Heart left ventricle (tissue), 16 donors: Measurements from ENCODE around the gene ERFL. TPM values are rescaled to one million over a fixed set of nuclear protein-coding genes. Genes with fewer than 3 reads are reported as not detected.

Experiments
- ATAC-seq, 4 donors: fragments of 200-7000 bp; cut with Tn5 transposase; one replicate each; pipeline ENCODE4 v1.9.1; 2020 to 2022; ENCODE audit warnings: moderate library complexity in 4 of 4, mild to moderate bottlenecking in 3 of 4, moderate number of reproducible peaks in 1 of 4
- DNase-seq, 5 donors: peaks; one replicate each; pipeline ENCODE4 v3.0.0-alpha.2; 2020
- H3K27ac ChIP-seq, 12 donors: fragments of 200-600 bp; sonication (generic) in 4 of 12; one replicate each; pipeline versions ENCODE4 v1.5.0 to v1.8.0; 2016 to 2022; ENCODE audit warnings: mild to moderate bottlenecking in 2 of 12
- H3K27me3 ChIP-seq, 9 donors: fragments of 200-600 bp; sonication (generic) in 2 of 9; one replicate each; pipeline versions ENCODE4 v1.5.1 to v1.8.0; 2016 to 2022; ENCODE audit warnings: mild to moderate bottlenecking in 3 of 9
- H3K36me3 ChIP-seq, 9 donors: fragments of 200-600 bp; sonication (generic) in 2 of 9; one replicate each; pipeline versions ENCODE4 v1.5.0 to v1.8.0; 2018 to 2022; ENCODE audit warnings: mild to moderate bottlenecking in 2 of 9
- H3K4me1 ChIP-seq, 12 donors: fragments of 200-600 bp; sonication (generic) in 4 of 12; one replicate each; pipeline versions ENCODE4 v1.5.0 to v1.8.0; 2016 to 2022; ENCODE audit warnings: mild to moderate bottlenecking in 3 of 12
- H3K4me3 ChIP-seq, 12 donors: fragments of 200-600 bp; sonication (generic) in 4 of 12; one replicate each; pipeline versions ENCODE4 v1.5.0 to v1.8.0; 2017 to 2022; ENCODE audit warnings: mild to moderate bottlenecking in 9 of 12, moderate library complexity in 4 of 12
- H3K9me3 ChIP-seq, 12 donors: fragments of 200-600 bp; sonication (generic) in 4 of 12; one replicate each; pipeline versions ENCODE4 v1.5.0 to v1.8.0; 2016 to 2022; ENCODE audit warnings: mild to moderate bottlenecking in 1 of 12
- CTCF ChIP-seq, 12 donors: fragments of 200-600 bp; sonication (generic) in 4 of 12; IDR thresholded peaks; one replicate each; pipeline versions ENCODE4 v1.5.0 to v1.8.0; 2018 to 2022; ENCODE audit warnings: antibody characterized with exemption in 12 of 12, mild to moderate bottlenecking in 5 of 12
- POLR2A ChIP-seq, 2 donors: fragments of 450-650 bp; IDR thresholded peaks; one replicate each; pipeline ENCODE4 v1.6.1; 2017; ENCODE audit warnings: antibody characterized with exemption in 2 of 2, mild to moderate bottlenecking in 2 of 2, moderate library complexity in 2 of 2
- WGBS, 4 donors: extraction: QIAGEN DNeasy Blood & Tissue Kit in 2 of 4; methylation state at CpG; one replicate each; pipeline versions ENCODE4 v1.1.5 to v1.1.7; 2013 to 2018; 5-methylcytosine and 5-hydroxymethylcytosine counted together
- intact Hi-C, 10 donors: fragments of 100-400 bp; cut with DNase I; formaldehyde crosslinking; loops; one replicate each; pipeline versions ENCODE4 v1.11.1 to v1.14.2; 2022
- polyA plus RNA-seq, 2 donors: library from polyadenylated mRNA; stranded (reverse); fragments of 200-250 nt; gene quantifications; one replicate each; pipeline ENCODE4 v1.2.3, GENCODE V29; 2013
- total RNA-seq, 9 donors: library from RNA; depleted of rRNA in 2 of 9; stranded (reverse); fragments of >200 nt in 2 of 9; fragmentation: NEBNext Ultra II Directional in 3 of 9; extraction: Animal tissue kit (Norgen Biotek cat#: 25700) in 3 of 9; gene quantifications; one replicate each; pipeline versions ENCODE4 v1.1.0 to v1.2.4, GENCODE V29; 2016 to 2023
- donor health status: ischemic (EF 13 %, LVEDD 7.1; RV severe dilation, severe dysfunction).
- donor health status: healthy with polysubstance abuse.
- donor health status: DM: no; HTN: yes; CAD: no.
- donor health status: DM: no; HTN: no; CAD: no.
- donor health status: ischemic (EF 25% LVEDD 6.9; RV normal size, moderate dysfunction).
- donor health status: ischemic (EF 25% LVEDD 5.7; RV mildly dilated, moderate dysfunction).
- donor health status: healthy.
- donor health status: DM: yes; HTN: yes; CAD: no.
- donor health status: ischemic (EF 35%, LVEDD 5.7; RV mildly dilated, moderate dysfunction).
- donor health status: nonischemic (EF 11% LVEDD 7.7; RV severe dilation, severe dysfunction).
- donor health status: DM: yes; HTN: yes; CAD: no.
- donor health status: PGD.
- donor health status: ischemic (EF 29% LVEDD 5.4; RV normal size, mild dysfunction).
- donor health status: nonischemic (EF 23%, LVEDD 6.1; RV moderate dilation, normal function).

Gene ERFL
- total and polyA plus RNA-seq, 11 donors, result 0.13 TPM; not detected in 10

DNA sequence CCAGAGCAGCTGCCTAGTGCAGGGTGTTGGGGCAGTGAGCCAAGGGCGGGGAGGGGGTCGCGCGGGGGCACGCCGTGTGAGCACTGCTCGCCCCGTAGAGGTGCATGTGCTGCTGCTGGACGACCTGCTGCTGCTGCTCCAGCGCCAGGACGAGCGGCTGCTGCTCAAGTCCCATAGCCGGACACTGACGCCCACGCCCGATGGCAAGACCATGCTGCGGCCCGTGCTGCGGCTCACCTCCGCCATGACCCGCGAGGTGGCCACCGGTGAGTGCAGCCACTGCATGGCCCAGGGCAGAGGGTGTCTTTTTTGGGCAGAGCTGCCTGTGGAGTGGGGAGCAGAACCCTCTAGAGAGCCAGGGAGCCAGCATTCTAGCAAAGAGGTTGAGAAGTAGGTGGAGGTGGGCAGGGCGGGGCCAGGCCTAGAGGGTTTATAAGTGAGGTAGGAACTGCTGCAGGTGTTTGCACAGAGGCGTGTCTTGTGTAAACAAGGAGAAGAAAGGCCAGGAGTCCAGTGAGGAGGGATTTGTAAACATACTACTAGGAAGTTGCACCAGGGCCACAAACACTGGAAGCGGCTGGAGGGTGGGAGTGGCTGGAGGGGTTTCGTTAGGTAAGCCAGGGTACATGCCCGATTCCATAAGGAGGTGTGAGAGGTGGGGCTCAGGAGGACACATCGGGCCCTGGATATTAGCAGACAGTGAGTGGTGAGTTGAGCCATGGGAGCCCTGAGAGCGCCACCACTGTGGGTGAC, 24.0 kb downstream of the ERFL start:
- TF ChIP-seq CTCF (IDR thresholded peaks at IDR 0.05) (no peak), POLR2A (IDR thresholded peaks at IDR 0.05) (no peak)
- intact Hi-C loops, result no loop called here
- DNase-seq (no peak), ATAC-seq (no peak)
- H3K27me3 ChIP-seq, result peaks cover 0 to 3% (median 0%) of the 10 kb centered on the region in 9 donors
- WGBS, 4 donors, result 80 to 93% (median 91%) methylated on average over 7 to 30 of the region's 30 CpGs
- no peaks in the 10 kb centered on the region for H3K9me3 ChIP-seq
- H3K36me3 ChIP-seq, result peaks cover 5 to 84% (median 78%) of the 10 kb centered on the region in 9 donors
- H3K4me3 ChIP-seq, result no peak overlapping the region
- H3K4me1 ChIP-seq, result no peaks in the 10 kb centered on the region
- H3K27ac ChIP-seq, result no peak overlapping the region

GRCh38 chr19:41903193-41903953, 24.9 kb downstream of the ERFL start:
- H3K27me3 ChIP-seq, result no peaks in the 10 kb centered on the region
- no peak overlapping the region for H3K4me3 ChIP-seq
- intact Hi-C loops, result no loop called here
- no peaks in the 10 kb centered on the region for H3K9me3 ChIP-seq
- WGBS, 4 donors, result 91 to 95% (median 93%) methylated on average over 14 to 19 of the region's 19 CpGs
- H3K36me3 ChIP-seq, result peaks cover 5 to 93% (median 87%) of the 10 kb centered on the region in 9 donors
- no peak overlapping the region for H3K27ac ChIP-seq
- no peak for TF ChIP-seq POLR2A (IDR thresholded peaks at IDR 0.05)
- TF ChIP-seq CTCF (IDR thresholded peaks at IDR 0.05), result no peak
- no peaks in the 10 kb centered on the region for H3K4me1 ChIP-seq
- DNase-seq (no peak), ATAC-seq (no peak)

GRCh38 chr19:41902594-41902993, 25.7 kb downstream of the ERFL start:
- TF ChIP-seq CTCF (IDR thresholded peaks at IDR 0.05) (no peak), POLR2A (IDR thresholded peaks at IDR 0.05) (no peak)
- no peaks in the 10 kb centered on the region for H3K9me3 ChIP-seq
- no peak overlapping the region for H3K4me3 ChIP-seq
- no peaks in the 10 kb centered on the region for H3K4me1 ChIP-seq
- no peaks in the 10 kb centered on the region for H3K27me3 ChIP-seq
- intact Hi-C loops, result no loop called here
- peaks cover 5 to 99% (median 95%) of the 10 kb centered on the region in 9 donors for H3K36me3 ChIP-seq
- no peak overlapping the region for H3K27ac ChIP-seq
- DNase-seq (no peak), ATAC-seq (no peak)
- 94 to 96% (median 96%) methylated on average over 17 of the region's 17 CpGs for WGBS, 4 donors

GRCh38 chr19:41901707-41902360, 26.4 kb downstream of the ERFL start:
- H3K27ac ChIP-seq, result no peak overlapping the region
- no peak overlapping the region for H3K4me3 ChIP-seq
- ATAC-seq, result no peak
- H3K36me3 ChIP-seq, result peaks cover 5 to 97% (median 90%) of the 10 kb centered on the region in 9 donors
- H3K27me3 ChIP-seq, result no peaks in the 10 kb centered on the region
- TF ChIP-seq CTCF (IDR thresholded peaks at IDR 0.05) (no peak), POLR2A (IDR thresholded peaks at IDR 0.05) (no peak)
- H3K9me3 ChIP-seq, result no peaks in the 10 kb centered on the region
- 87 to 95% (median 94%) methylated on average over 11 to 21 of the region's 21 CpGs for WGBS, 4 donors
- intact Hi-C loops, result no loop called here
- no peaks in the 10 kb centered on the region for H3K4me1 ChIP-seq
- no peak for DNase-seq
